SK-N-SH treated with all-trans-retinoic acid at 6 μM for 48 hours (cell line): ENCODE results near the gene PALD1.

Experiments
- ATAC-seq: fragments of 200-7000 bp; cut with Tn5 transposase; 3 replicates; pipeline ENCODE4 v1.9.1; 2020; ENCODE audit warnings: mild to moderate bottlenecking, moderate library complexity
- ESRRG ChIP-seq: fragments of 250-450 bp; sonication (Bioruptor Pico); IDR thresholded peaks from 2 replicates; pipeline ENCODE4 v1.6.1; 2021; ENCODE audit warnings: mild to moderate bottlenecking
- OSR1 ChIP-seq: fragments of 250-450 bp; sonication (Bioruptor Pico); IDR thresholded peaks from 2 replicates; pipeline ENCODE4 v1.8.0; 2022; ENCODE audit warnings: moderate library complexity, mild to moderate bottlenecking, inconsistent platforms
- PPARA ChIP-seq: fragments of 250-450 bp; sonication (Bioruptor Pico); IDR thresholded peaks from 2 replicates; pipeline ENCODE4 v1.5.0; 2020; ENCODE audit warnings: mild to moderate bottlenecking, borderline replicate concordance
- RARB ChIP-seq: fragments of 250-450 bp; sonication (Bioruptor Pico); IDR thresholded peaks from 2 replicates; pipeline ENCODE4 v1.8.0; 2021; ENCODE audit warnings: mild to moderate bottlenecking, moderate library complexity
- SNAI2 ChIP-seq: fragments of 250-450 bp; sonication (Bioruptor Pico); IDR thresholded peaks from 2 replicates; pipeline ENCODE4 v1.5.0; 2020; ENCODE audit warnings: mild to moderate bottlenecking, moderate library complexity
- TOX ChIP-seq: fragments of 250-450 bp; sonication (Bioruptor Pico); IDR thresholded peaks from 2 replicates; pipeline ENCODE4 v1.8.0; 2021; ENCODE audit warnings: mild to moderate bottlenecking, moderate library complexity, borderline replicate concordance
- ZC3H10 ChIP-seq: fragments of 250-450 bp; sonication (Bioruptor Pico); IDR thresholded peaks from 2 replicates; pipeline ENCODE4 v1.5.1; 2021; ENCODE audit warnings: mild to moderate bottlenecking, moderate library complexity
- ZFP3 ChIP-seq: fragments of 250-450 bp; sonication (Bioruptor Pico); IDR thresholded peaks from 2 replicates; pipeline ENCODE4 v1.5.0; 2020; ENCODE audit warnings: mild to moderate bottlenecking, moderate library complexity
- ZFP30 ChIP-seq: fragments of 450-650 bp; formaldehyde crosslinking; IDR thresholded peaks from 2 replicates; pipeline ENCODE4 v1.5.0; 2022; ENCODE audit warnings: mild to moderate bottlenecking, moderate library complexity
- ZNF565 ChIP-seq: fragments of 450-650 bp; formaldehyde crosslinking; conservative IDR thresholded peaks from 2 replicates; pipeline ENCODE4 v1.5.0; 2020; ENCODE audit warnings: low read depth, mild to moderate bottlenecking, moderate library complexity
- ZNF70 ChIP-seq: fragments of 450-650 bp; formaldehyde crosslinking; IDR thresholded peaks from 2 replicates; pipeline ENCODE4 v1.5.0; 2020; ENCODE audit warnings: mild to moderate bottlenecking, moderate library complexity
- TF ChIP-seq, protein P1 (sequence below): fragments of 250-450 bp; sonication (Bioruptor Pico); IDR thresholded peaks from 2 replicates; pipeline ENCODE4 v1.5.0; 2020; ENCODE audit warnings: mild to moderate bottlenecking, moderate library complexity
- TF ChIP-seq, protein P2 (sequence below): fragments of 250-450 bp; sonication (Bioruptor Pico); IDR thresholded peaks from 2 replicates; pipeline ENCODE4 v1.8.0; 2021; ENCODE audit warnings: low read depth, mild to moderate bottlenecking, moderate library complexity, borderline replicate concordance
- TF ChIP-seq, protein P3 (sequence below): fragments of 250-450 bp; sonication (Bioruptor Pico); IDR thresholded peaks from 2 replicates; pipeline ENCODE4 v1.5.1; 2020; ENCODE audit warnings: low read depth, mild to moderate bottlenecking, moderate library complexity
- TF ChIP-seq, protein P4 (sequence below): fragments of 250-450 bp; sonication (Bioruptor Pico); IDR thresholded peaks from 2 replicates; pipeline ENCODE4 v1.5.1; 2021; ENCODE audit warnings: mild to moderate bottlenecking, moderate library complexity
- TF ChIP-seq, protein P5 (sequence below): fragments of 250-450 bp; sonication (Bioruptor Pico); IDR thresholded peaks from 2 replicates; pipeline ENCODE4 v1.8.0; 2020; ENCODE audit warnings: mild to moderate bottlenecking, moderate library complexity, borderline replicate concordance

Gene PALD1

DNA sequence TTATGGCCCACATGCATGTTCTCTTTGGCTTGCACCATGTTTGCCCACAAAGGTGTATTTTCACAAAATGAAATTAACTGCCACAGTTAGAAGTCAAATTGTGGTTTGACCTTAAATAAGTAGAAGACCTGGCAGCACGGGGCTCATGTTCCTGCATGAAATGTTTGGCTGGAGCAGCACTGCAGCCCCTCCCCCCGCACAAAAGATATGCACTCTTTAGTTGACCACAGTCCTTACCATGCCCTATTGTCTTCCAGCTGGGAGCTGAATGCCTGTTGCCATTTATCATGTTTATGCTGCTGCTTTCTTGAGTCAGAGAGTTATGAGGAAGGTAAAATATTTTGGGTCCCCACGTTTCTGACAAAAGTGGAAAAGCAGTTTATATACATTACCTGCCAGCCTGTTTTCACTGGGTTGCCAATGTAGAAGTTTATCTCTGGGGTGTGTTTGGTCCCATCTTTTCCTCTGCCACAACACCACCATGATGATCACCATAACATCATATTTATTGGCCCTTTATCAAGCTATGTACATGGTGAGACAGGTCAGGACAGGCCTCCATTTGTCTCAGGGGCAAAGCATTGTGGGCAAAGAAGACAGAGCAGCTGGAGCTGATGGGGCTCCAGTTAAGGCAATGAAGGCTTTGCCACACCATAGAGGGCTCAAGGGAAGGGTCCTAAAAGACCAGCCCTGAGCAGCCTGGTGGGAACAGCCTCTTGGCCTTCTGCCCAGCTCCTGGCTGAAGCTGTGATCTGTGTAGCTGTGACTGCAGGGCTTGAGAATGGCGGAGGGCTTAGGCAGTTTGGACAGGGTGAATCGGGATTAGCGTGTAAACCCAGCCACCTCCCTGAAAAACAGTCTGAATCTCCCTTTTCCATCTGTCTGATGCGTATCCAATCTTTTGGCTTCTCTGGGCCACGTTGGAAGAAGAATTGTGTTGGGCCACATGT is 118.6 kb downstream of the PALD1 start:
- TF ChIP-seq ZNF565 (CRISPR knock-in tag) = no peak
- no peak for TF ChIP-seq ESRRG (CRISPR knock-in tag)
- TF ChIP-seq, protein P1, sequence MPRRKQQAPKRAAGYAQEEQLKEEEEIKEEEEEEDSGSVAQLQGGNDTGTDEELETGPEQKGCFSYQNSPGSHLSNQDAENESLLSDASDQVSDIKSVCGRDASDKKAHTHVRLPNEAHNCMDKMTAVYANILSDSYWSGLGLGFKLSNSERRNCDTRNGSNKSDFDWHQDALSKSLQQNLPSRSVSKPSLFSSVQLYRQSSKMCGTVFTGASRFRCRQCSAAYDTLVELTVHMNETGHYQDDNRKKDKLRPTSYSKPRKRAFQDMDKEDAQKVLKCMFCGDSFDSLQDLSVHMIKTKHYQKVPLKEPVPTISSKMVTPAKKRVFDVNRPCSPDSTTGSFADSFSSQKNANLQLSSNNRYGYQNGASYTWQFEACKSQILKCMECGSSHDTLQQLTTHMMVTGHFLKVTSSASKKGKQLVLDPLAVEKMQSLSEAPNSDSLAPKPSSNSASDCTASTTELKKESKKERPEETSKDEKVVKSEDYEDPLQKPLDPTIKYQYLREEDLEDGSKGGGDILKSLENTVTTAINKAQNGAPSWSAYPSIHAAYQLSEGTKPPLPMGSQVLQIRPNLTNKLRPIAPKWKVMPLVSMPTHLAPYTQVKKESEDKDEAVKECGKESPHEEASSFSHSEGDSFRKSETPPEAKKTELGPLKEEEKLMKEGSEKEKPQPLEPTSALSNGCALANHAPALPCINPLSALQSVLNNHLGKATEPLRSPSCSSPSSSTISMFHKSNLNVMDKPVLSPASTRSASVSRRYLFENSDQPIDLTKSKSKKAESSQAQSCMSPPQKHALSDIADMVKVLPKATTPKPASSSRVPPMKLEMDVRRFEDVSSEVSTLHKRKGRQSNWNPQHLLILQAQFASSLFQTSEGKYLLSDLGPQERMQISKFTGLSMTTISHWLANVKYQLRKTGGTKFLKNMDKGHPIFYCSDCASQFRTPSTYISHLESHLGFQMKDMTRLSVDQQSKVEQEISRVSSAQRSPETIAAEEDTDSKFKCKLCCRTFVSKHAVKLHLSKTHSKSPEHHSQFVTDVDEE (CRISPR knock-in tag) = no peak
- no peak for TF ChIP-seq ZC3H10 (CRISPR knock-in tag)
- TF ChIP-seq RARB = no peak
- no peak for TF ChIP-seq ZFP30 (CRISPR knock-in tag)
- no peak for ATAC-seq

DNA sequence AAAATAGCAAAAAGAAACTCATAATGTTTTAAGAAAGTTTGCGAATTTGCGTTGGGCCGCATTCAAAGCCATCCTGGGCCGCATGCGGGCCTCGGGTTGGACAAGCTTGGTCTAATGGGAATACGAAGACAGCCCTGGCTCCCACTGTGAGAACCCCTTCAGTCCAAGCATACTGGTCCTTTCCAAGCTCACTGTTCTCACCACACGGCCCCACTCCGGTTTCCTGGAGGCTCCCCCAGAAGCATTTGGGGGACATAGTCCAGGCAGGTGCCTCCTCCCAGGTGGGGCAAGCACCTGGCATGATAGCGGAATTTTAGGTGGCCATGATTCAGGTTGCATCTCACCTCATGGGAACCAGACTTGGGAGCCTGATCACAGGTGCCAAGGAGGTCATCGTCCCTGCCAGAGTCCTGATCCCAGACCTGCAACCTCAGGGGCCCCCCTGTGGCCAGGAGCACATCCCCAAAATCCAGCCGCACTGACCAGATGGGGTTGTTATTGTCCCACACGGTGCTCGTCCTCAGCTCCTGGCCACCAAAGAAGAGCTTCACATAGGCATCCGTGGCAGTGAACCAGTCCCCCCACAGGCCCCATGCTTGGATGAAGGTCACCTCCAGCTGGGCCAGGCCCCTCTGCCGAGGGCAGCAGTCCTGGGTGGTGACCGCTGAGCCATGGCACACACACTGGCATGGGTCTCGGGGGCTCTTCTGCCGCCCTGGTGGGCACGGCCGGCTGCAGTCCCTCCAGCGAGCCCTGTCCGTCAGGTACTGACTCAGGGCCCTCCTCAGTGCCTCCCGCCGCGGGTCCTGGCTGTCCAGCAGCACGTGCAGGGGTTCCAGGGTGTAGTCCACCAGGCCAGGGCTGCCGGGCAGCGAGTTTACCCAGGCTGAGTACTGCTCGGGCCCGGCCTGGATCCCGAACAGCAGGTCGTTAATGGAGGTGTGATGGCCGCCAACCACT is 119.6 kb downstream of the PALD1 start:
- TF ChIP-seq, protein P2, sequence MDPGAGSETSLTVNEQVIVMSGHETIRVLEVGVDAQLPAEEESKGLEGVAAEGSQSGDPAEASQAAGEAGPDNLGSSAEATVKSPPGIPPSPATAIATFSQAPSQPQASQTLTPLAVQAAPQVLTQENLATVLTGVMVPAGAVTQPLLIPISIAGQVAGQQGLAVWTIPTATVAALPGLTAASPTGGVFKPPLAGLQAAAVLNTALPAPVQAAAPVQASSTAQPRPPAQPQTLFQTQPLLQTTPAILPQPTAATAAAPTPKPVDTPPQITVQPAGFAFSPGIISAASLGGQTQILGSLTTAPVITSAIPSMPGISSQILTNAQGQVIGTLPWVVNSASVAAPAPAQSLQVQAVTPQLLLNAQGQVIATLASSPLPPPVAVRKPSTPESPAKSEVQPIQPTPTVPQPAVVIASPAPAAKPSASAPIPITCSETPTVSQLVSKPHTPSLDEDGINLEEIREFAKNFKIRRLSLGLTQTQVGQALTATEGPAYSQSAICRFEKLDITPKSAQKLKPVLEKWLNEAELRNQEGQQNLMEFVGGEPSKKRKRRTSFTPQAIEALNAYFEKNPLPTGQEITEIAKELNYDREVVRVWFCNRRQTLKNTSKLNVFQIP (CRISPR knock-in tag) = no peak
- TF ChIP-seq OSR1 (CRISPR knock-in tag) = no peak
- TF ChIP-seq, protein P1 (CRISPR knock-in tag) = no peak
- no peak for ATAC-seq

DNA sequence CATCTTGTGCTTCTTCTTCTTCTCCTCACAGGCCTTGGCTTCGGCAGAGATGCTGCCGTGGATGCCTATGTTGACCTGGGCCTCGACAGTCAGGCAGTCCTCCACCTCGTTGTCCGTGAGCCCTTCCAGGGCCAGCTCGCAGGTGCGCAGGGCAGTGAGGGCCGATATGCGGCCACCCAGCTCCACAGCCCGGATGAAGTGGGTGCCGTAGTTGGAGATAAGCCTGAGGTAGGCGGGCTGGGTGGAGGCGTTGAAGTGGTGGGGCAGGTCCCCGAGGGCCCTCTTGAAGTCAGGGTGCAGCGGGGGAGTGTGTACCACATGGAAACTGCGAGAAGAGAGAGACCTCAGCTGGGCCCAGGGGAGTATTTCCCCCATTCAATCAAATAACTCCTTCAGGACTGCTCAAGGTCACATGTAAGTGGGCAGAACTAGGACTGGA is 120.3 kb downstream of the PALD1 start:
- TF ChIP-seq, protein P3, sequence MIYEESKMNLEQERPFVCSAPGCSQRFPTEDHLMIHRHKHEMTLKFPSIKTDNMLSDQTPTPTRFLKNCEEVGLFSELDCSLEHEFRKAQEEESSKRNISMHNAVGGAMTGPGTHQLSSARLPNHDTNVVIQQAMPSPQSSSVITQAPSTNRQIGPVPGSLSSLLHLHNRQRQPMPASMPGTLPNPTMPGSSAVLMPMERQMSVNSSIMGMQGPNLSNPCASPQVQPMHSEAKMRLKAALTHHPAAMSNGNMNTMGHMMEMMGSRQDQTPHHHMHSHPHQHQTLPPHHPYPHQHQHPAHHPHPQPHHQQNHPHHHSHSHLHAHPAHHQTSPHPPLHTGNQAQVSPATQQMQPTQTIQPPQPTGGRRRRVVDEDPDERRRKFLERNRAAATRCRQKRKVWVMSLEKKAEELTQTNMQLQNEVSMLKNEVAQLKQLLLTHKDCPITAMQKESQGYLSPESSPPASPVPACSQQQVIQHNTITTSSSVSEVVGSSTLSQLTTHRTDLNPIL (CRISPR knock-in tag) = no peak
- no peak for TF ChIP-seq ZFP30 (CRISPR knock-in tag)
- TF ChIP-seq ZNF565 (CRISPR knock-in tag) = no peak
- TF ChIP-seq ZC3H10 (CRISPR knock-in tag) = no peak
- TF ChIP-seq, all 23 proteins: peak for 0
- ATAC-seq = no peak

DNA sequence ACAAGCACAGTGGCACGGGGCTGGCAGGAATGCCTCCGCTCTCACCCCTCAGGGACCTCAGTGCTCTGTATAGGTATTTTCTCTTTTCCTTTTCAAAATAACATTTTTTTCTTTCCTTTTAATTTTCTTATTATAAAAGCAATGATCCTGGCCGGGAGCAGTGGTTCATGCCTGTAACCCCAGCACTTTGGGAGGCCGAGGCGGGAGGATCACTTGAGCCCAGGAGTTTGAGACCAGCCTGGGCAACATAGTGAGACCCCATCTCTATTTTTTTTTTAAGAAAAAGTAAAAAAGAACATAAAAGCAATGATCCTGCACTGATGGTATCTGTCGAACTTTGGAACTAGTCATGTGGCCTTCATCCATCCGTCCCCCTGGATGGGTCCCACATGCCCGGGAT is 120.8 kb downstream of the PALD1 start:
- ATAC-seq = no peak
- TF ChIP-seq ESRRG (CRISPR knock-in tag) (no peak), SNAI2 (CRISPR knock-in tag) (no peak), ZFP3 (CRISPR knock-in tag) (no peak), PPARA (CRISPR knock-in tag) (no peak), ZFP30 (CRISPR knock-in tag) (no peak), ZNF70 (CRISPR knock-in tag) (no peak), TOX (CRISPR knock-in tag) (no peak)
- TF ChIP-seq, protein P4, sequence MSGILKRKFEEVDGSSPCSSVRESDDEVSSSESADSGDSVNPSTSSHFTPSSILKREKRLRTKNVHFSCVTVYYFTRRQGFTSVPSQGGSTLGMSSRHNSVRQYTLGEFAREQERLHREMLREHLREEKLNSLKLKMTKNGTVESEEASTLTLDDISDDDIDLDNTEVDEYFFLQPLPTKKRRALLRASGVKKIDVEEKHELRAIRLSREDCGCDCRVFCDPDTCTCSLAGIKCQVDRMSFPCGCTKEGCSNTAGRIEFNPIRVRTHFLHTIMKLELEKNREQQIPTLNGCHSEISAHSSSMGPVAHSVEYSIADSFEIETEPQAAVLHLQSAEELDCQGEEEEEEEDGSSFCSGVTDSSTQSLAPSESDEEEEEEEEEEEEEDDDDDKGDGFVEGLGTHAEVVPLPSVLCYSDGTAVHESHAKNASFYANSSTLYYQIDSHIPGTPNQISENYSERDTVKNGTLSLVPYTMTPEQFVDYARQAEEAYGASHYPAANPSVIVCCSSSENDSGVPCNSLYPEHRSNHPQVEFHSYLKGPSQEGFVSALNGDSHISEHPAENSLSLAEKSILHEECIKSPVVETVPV (CRISPR knock-in tag) = no peak
- TF ChIP-seq, protein P5, sequence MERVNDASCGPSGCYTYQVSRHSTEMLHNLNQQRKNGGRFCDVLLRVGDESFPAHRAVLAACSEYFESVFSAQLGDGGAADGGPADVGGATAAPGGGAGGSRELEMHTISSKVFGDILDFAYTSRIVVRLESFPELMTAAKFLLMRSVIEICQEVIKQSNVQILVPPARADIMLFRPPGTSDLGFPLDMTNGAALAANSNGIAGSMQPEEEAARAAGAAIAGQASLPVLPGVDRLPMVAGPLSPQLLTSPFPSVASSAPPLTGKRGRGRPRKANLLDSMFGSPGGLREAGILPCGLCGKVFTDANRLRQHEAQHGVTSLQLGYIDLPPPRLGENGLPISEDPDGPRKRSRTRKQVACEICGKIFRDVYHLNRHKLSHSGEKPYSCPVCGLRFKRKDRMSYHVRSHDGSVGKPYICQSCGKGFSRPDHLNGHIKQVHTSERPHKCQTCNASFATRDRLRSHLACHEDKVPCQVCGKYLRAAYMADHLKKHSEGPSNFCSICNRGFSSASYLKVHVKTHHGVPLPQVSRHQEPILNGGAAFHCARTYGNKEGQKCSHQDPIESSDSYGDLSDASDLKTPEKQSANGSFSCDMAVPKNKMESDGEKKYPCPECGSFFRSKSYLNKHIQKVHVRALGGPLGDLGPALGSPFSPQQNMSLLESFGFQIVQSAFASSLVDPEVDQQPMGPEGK (CRISPR knock-in tag) = no peak
- TF ChIP-seq, protein P1 (CRISPR knock-in tag) = no peak
